SKM-1 treated with dmso at 0.1 percent for 144 hours (cell line): ENCODE measurements around the gene ANO3.
"Not testable (repeated sequence)": the region's sequence is repeated elsewhere in the genome, so short reads cannot be mapped to it uniquely, and the experiment has no call there.

Source experiments
- DNase-seq: peaks from one replicate; lab custom pipeline; 2025; ENCODE audit not compliant: unreplicated experiment; lab: John Stamatoyannopoulos, UW

The ANO3 gene

DNA sequence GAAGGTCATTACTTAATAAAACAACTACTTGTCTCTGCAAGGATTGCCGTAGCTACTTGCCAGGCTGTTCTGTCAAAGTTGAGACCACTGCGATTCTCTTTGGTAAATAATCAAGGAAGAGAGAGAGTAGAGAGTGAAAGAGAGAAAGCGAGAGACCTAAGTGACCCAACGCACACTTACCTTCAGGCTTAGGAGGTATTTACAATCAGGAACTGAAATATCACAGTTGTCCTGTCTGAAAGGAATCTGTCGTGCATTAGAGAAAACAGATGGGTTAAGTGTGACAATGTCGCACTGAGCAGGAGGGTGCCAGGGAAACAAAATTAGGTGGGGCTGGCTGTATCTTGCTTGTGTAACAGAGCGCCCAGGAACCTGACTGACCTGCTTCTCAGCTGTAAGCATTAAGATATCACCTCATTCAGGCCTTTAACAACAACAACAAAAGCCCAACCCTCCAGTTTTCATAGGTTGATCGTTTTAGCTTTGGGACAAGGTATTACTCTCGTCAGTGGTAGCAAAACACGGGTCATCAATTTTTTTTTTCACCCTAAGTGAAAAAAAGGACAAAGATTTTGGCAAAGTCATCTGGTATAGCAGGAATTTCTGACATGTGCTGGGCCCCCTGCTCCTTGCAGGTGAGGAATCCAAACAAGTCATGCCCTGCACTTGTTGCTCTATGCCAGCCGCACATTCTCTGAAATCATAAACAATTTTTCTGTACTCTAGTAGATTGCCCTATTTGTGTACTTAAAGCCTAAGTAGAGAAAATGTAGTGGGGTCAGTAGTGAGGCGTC lies 240.1 kb downstream of the ANO3 start, which contains the start of gene MUC15:
Gene MUC15, minus strand, starts transcription at position 403 of the 794 bp plus-strand sequence. CDS start 5,169 bp downstream, outside the sequence.
- DNase-seq: no peak

DNA sequence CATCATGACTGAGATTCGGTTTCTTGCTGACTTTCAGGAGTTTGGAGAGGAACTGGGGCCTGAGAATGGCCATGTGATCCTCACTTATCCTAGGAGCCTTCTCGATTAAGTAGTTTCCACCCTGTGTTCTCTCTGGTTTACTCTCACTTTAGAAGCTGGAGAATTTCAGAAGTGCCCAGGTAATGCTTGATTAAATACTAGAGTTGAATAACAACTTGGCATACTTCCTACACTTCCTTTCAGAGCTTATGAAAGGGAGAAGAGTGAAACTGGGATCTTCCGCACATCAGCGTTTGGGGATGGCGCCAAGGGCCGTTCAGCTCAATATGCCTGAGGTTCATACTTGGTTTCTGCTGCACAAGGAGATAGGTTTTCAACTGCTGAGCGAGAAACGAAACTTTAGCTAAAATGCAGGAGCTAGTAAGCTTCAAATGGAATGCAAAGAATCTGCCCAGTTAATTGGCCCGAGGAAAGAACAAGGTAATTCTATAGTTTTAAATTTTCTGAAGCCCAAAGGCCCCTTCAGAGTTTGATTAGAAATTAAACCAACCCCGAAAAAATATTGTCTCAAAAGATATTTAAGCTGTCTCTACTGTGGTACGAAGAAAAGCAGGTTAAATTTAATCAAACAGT lies 241.0 kb downstream of the ANO3 start:
- no peak for DNase-seq

DNA sequence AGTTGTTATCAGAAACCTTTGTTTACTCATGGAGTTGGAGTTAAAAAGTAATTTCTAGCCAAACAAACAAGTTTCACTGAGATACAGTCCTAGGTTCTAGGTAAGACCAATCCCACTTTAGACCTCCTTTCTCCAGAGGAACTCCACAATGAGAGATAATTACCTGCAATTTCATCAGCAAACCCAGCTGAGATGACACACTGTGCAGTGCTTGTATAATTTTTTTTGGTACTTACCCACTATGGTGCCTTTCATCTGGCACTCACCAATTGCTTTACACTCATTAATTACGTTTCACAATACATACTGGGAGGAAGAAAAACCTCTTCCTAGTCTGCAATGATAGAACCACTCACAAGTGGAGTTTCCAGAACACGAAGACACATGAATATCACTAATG lies 242.0 kb downstream of the ANO3 start:
- DNase-seq: no peak

DNA sequence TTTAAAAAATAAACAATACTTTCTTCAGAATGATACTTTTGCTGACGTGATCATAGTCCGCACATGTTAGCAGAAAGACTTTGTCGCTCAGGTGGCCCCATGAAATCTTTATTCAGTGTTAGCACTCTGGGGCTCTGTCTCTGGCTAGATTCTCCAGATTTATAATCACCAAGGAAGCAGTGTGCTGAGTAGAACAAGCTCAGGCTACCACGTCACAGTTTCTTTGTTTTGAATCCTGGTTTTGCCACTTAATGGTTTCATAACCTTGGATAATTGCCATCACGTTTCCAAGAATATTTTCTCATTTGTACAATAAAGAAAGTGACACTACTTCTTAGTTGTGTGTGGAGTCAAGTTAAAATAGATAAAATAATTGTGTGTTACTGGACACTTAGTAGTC lies 244.0 kb downstream of the ANO3 start:
- no peak for DNase-seq

DNA sequence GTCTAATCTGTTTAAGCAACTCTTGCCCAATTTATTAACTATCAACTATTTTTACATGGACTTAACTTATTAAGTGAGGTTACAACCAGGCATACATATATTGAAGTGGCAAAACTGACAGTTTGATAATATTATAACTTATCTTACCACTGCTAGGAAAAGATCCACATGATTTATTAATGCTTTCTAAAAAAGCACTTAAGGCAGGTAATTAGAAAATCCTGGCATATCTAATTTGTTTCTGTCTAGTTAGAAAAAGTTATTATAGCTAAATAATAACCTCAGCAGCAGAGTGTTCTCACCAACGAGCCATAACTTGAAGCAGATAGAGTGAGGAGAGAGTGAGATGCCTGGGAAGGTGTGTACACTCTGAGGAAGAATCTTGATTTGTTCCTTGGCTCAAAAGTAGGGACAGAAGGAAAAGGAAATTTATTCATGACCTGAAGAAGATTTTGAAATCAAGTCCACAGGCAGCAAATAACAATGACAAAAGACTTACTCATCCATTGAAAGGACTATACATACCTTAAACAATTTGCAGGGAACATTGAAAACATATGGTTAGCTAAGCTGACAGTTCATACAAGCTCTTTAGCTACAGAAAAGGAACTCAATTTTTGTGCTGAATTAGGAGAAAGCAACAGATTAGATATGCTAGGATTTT lies 247.2 kb downstream of the ANO3 start:
- no peak for DNase-seq

DNA sequence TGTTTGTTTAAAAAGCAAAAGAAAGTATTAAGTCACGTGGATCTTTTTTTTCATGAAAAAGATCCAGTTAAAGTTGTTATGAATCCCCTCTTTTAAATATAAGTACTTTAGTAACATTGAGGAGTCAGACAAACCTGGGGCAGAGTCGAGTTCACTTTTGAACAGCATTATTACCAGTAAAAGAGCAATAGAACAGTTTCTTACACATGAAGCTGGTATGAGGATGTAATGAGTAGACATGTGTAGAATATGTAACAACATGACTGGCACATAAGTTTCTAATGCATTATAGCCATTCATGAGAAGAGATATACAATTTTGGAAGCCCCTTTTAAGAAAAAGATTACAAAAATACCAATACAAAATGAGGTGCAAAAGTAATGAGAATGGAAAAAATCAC lies 247.8 kb downstream of the ANO3 start:
- no peak for DNase-seq

DNA sequence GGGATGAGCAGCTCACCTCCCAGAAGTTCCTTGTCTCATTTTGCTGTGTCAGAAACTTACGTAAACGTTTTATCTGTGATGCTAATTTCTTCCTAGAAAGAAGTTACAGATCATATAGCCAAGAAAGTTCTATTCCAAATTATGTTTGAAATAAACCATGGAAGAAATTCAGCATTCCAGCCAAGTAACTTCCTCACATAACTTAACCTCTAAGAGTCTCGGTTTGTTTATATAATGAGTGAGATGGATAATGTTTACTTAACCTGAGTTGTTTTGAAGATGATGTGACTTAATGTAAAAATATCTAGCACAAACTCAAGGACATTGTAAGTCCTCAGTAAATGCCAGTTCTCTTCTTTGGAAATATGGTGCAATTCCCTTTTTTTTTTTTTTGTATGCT lies 249.0 kb downstream of the ANO3 start:
- DNase-seq: no peak

DNA sequence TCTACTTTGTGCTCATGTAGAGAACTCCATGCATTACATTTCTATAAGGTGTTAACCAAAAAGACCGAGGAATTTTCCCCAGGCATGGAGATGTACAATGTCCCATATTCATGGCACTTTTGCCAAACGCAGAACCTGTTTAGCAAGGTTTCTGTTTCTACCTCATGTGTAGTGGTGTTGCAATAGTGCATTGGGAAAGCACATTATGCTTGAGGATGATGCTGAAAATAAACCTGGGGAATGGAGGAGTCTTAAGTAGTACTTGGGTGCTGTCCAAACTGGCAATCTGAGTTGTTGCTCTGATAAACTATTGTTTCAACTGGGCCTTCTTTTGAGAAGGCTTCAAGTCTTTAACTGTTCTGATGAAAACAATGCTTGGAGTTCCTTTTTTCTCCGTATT lies 251.6 kb downstream of the ANO3 start:
- no peak for DNase-seq

DNA sequence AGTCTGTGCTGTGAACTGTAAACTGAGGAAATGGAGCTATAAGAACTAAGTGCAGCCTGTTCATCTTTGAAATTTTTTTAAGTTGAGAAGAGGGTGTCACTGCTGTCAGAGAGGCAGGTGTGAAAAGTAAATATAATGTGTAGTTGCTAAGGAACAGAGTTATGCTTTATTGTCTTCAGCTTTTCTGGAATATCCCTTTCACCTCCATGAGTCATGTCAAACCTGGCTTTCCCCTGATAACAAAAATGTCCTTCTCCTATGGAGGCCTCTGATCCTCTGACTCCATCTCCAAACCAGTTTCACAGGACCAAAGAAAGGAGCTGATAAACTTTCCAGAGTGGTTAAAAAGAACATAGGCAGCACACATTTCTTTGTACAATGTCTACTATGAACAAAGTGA lies 252.9 kb downstream of the ANO3 start:
- no peak for DNase-seq

DNA sequence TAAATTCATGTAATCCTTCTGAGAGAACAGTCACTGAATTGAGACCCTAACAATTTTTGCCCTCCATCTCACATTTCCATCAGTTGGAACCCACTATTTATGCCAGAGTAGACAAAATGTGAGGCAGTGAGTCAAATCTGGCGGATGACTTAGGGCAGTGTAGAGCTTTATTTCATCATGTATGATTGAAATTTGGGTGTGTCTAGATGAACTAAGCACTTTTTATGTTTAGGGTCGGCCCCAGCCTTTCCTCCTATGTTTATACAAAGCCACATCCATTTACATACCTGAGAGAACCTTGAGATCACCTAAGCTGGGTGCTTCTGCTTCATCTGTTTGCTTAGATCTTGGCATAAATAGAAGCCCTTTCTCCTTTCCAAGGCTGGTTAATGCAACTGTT lies 255.1 kb downstream of the ANO3 start:
- no peak for DNase-seq

DNA sequence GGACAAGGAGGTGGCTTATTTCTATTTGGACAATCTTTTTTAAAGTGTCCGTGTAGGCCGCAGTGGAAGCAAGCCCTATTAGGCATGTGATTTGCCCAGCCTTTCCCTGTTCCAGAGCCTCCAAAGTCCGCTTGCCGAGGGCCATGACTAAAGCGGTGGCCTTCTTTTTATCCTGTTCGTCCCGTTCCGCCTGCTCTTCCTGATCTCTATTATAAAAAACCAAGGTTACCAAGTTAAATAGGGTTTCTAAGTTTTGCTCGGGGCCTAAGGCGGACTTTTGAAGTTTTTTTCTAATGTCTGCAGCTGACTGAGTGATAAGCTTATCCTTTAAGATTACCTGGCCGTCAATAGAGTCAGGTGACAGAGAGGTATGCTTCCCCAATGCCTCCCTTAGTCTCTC lies 261.8 kb downstream of the ANO3 start:
- DNase-seq: no peak

DNA sequence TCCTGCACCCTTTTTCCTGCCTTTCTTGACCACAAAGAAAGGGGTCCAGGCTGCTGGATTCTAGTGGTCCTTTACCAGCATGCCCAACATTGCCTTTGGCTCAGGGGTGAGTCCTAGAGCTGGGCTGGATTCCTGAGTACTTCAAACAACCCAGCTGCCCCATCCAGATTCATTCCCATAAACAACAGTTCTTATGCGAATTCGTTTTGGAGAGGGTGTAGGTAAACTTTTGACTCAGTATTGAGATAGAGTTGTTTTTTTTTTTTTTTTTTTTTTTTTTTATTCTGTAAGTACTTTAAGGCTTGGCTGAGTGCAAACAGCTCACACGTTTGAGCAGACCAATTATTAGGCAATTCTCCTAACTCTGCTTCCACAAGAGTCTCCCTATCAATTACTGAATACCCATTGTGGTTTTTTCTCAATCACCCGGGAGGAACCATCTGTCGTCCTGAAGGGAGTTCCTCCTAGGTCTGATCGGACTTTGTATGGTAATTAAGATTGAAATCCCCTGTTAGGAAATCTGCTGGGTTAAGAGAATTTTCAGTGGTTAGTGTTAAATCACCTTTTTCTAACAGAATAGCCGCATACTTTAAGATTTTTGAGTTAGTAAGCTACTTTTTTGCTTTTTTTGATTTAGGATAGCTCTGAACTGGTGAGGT lies 263.4 kb downstream of the ANO3 start:
- DNase-seq: peak; percentile 15

DNA sequence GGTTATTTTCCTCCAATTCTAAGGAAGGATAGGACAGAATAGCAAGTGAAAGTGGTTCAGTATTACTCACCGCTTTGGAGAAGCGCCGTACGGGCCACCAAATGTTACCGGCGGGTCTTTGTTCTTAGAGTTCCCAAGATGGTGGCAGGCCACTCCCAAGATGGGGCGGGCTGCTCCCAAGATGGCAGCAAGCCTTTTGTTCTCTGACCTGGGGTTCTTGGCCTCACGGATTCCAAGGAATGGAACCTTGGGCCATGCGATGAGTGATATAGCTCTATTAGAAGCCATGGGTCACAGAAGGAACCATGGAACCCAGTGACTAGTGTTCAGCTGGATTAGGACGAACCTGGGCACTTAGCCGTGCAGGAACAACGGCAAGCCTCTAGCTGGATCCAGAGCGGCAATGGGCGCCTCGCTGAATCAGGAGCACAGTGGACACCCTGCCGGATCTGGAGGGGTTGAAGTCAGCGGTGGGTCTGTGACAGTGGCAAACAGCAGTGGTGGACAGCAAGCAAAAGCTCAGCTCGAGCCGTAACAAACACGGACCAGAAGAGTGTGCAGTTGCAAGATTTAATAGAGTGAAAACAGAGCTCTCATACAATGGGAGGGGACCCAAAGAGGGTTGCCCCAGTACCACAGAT lies 265.2 kb downstream of the ANO3 start:
- not testable (repeated sequence) for DNase-seq

DNA sequence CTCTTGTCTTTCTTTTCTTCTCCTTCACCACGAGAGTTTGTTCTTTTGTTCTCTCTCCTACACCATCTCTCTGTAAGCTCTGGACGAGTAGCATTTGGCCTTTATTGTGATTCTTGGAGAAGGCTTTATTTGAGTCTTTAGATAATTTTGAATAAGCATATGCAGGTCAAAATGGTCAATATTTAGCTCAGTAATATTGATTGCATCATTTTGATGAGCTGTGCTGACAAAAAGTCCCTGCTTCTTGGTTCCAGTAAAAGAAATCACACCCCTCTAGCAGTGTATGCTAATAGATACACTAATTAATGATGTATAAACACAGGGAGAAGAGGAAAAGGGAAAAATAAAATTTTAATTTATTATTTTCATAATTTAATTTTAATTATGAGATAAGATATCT lies 266.0 kb downstream of the ANO3 start:
- DNase-seq: no peak

DNA sequence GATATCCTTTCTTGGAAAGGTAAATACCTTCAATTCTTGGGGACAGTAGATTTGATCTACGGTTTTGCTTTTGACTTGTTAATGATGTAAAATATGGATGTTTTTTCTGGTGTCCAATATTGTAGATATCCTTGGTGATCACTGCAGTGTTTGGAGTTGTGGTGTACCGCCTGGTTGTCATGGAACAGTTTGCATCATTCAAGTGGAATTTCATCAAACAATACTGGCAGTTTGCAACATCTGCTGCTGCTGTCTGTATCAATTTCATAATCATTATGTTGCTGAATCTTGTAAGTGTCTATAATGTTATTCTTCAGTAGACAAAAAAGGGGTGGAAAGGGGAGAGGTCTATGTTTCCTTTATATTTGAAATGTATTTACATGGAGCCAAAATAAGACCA lies 267.5 kb downstream of the ANO3 start:
- DNase-seq: no peak

DNA sequence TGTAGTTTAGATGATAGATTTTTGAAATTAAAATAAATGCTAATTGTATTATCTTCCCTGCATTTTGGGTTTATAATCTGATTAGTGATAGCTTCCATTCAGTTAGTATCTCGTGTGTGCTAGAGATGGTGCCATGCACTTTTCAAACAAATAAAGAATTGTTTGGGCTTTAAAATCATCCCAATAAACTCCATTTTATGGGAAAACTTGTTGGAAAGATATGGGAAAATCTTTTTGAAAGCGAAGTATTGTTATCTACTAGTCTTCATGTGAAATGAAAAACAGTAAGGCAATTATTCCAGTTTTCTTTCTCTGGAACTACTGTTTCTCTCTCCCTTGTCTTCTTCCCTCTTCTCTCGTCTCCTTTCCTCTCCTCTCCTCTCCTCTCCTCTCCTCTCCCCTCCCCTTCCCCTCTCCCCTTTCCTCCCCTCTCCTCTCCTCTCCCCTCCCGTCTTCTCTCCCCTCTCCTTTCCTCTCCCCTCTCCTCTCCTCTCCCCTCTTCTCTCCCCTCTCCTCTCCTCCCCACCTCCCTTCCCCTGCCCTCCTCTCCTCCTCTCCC lies 268.0 kb downstream of the ANO3 start:
- DNase-seq: no peak

DNA sequence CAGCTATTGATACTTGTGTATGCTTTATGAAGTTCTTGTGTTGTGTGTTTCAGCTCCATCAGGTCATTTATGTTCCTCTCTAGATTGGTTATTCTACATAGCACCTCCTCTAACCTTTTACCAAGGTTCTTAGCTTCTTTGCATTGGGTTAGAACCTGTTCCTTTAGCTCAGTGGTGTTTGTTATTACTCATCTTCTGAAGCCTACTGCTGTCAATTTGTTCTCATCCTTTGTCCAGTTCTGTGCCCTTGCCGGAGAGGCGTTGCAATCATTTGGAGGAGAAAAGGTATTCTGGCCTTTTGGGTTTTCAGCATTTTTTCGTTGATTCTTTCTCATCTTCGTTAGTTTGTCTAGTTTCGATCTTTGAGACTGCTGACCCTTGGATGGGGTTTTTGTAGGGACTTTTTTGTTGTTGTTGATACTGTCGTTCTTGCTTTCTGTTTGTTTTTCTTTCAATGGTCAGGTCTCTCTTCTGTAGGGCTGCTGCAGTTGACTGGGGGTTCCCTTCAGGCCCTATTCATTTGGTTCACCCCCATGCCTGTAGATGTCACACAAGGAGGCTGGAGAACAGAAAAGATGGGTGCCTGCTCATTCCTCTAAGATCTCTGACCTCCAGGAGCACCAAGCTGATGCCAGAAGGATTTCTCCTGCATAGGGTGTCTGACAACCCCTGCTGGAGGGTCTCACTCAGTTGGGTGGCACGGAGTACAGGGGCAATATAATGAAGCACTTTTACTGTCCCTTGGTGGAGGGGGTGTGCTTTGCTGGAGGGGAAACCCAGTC lies 276.0 kb downstream of the ANO3 start:
- DNase-seq: no peak

DNA sequence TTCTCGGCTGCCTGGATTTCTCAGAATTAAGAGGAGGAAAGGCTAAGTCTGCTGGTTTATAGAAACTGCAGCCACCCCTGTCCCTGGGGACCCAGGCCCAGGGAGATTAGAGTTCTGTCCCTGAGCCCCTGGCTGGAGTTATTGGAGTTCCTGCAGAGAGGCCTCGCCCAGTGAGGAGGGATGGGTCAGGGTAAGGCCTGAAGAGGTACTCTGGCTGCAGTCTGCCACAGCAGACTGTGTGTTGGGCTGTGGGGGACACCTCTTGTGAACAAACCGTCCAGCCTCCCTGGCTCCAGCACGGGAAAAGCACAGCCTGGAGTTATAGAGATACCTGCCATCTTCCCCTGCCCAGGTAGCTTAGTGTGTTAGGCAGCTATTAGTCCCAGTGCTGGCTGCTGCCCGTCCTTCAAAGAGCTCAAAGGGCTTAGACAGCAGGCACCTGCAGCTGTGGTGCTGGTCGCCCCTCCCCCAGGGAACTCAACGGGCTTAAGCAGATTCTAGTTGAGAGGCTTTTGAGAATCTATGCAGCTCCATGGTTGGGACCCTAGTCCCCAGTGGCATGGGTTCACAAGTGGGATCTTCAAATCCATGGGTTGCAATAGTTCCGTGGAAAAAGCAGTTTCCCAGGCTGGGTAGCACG lies 276.7 kb downstream of the ANO3 start:
- no peak for DNase-seq

DNA sequence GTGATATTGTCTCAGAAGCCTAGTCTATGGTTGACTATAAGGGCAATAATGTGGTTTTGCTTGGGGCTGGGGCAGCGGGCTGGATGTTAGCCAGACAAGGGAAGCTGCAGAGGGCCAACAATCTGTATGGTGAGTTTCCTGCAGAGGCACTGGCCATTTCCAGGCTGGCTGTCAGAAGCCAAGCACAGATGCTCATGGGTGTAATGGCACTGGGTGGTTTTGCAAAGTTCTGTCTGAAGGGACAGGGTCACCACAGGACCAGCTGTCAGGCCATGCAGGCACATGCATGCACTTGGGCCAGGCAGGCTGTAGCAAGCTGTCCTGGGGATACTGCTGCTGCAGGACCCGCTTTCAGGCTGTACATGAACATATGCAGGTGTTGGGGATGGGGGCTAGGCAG lies 281.8 kb downstream of the ANO3 start:
- no peak for DNase-seq

DNA sequence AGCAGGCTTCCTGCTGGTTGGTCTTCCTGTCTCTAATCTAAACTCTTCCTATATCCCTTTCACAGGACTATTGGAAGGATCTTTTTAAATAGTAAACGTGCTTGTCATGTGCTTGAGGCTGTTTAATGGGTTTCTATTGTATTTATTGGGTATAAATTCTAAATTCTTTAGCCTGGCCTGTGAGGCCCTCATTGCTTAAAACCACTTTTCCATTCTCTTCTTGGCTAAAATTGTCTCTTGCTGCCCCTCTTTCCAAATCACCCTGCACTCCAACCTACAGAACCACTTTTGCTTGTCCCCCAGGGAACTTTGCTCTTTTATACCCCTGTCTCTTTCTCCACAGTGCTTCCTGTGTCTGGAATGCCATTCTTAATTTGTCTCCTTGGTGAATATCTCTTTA lies 286.5 kb downstream of the ANO3 start:
- DNase-seq: no peak
